Measurements from ENCODE around the gene RSPO3.

Gene RSPO3

GRCh38 chr6:127146932-127147331 lies 28.5 kb downstream of the RSPO3 start:
- Histone ChIP-seq H3K27ac (no peak overlapping the region), H3K27me3 (replicated peaks) (no peaks in the 10 kb centered on the region), H3K4me3 (ENCODE audit: low read depth, low read length) (no peak overlapping the region), H3K36me3 (replicated peaks) (no peaks in the 10 kb centered on the region)
- in situ Hi-C loops (cut with HindIII; ENCODE audit: low pct_ligation_motif_present, low sequenced_read_pairs): no loop called here
- no peak for TF ChIP-seq CTCF (IDR thresholded peaks at IDR 0.05; ENCODE audit: low read depth, low read length, missing control alignments)
- DNase-seq: peak; percentile 91

GRCh38 chr6:127147534-127147933 lies 29.1 kb downstream of the RSPO3 start:
- H3K27ac ChIP-seq: no peak overlapping the region
- H3K27me3 ChIP-seq (replicated peaks): no peaks in the 10 kb centered on the region
- DNase-seq: no peak
- in situ Hi-C loops (cut with HindIII; ENCODE audit: low pct_ligation_motif_present, low sequenced_read_pairs): no loop called here
- H3K36me3 ChIP-seq (replicated peaks): no peaks in the 10 kb centered on the region
- no peak overlapping the region for H3K4me3 ChIP-seq (ENCODE audit: low read depth, low read length)
- TF ChIP-seq CTCF (IDR thresholded peaks at IDR 0.05; ENCODE audit: low read depth, low read length, missing control alignments): no peak

DNA sequence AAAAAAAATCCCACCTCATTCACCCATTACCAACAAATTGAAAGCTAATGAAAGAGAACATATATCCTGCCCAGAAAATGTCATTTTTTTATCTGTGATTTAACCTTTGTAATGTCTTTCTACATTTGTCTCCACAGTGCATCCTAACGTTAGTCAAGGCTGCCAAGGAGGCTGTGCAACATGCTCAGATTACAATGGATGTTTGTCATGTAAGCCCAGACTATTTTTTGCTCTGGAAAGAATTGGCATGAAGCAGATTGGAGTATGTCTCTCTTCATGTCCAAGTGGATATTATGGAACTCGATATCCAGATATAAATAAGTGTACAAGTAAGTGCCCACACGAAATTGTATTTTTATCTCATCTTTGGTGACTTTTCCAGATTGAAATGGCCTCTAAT lies 30.0 kb downstream of the RSPO3 start:
- no peak for TF ChIP-seq CTCF (IDR thresholded peaks at IDR 0.05; ENCODE audit: low read depth, low read length, missing control alignments)
- H3K27ac ChIP-seq: no peak overlapping the region
- no peak overlapping the region for H3K4me3 ChIP-seq (ENCODE audit: low read depth, low read length)
- H3K27me3 ChIP-seq (replicated peaks): no peaks in the 10 kb centered on the region
- no peak for DNase-seq
- in situ Hi-C loops (cut with HindIII; ENCODE audit: low pct_ligation_motif_present, low sequenced_read_pairs): no loop called here
- no peaks in the 10 kb centered on the region for H3K36me3 ChIP-seq (replicated peaks)

- no peak for TF ChIP-seq CTCF (IDR thresholded peaks at IDR 0.05; ENCODE audit: low read depth, low read length, missing control alignments)
- no peaks in the 10 kb centered on the region for H3K27me3 ChIP-seq (replicated peaks)
- no peak overlapping the region for H3K4me3 ChIP-seq (ENCODE audit: low read depth, low read length)
- no peak for DNase-seq
- in situ Hi-C loops (cut with HindIII; ENCODE audit: low pct_ligation_motif_present, low sequenced_read_pairs): no loop called here
- H3K36me3 ChIP-seq (replicated peaks): no peaks in the 10 kb centered on the region
- no peak overlapping the region for H3K27ac ChIP-seq
These were observed 36.0 kb downstream of the RSPO3 start for GRCh38 chr6:127154509-127154908.

DNA sequence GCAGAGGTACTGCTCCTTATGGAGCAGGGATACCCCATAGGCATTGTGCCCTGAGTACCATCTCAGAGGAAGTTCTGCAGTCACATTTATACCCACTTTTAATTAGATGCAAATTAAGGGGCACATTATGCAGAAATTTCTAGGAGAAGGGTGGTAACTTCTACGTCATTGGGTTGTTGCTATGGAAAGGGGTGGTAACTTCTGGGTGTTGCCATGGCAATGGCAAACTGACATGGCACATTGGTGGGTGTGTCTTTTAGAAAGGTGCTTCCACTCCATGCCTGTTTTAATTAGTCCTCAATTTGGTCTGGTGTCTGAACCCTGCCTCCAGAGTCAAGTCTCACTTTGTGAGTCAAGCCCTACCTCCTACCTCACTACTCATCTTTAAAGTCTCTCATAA lies 42.0 kb downstream of the RSPO3 start:
- no peak for TF ChIP-seq CTCF (IDR thresholded peaks at IDR 0.05; ENCODE audit: low read depth, low read length, missing control alignments)
- Histone ChIP-seq H3K36me3 (replicated peaks) (no peaks in the 10 kb centered on the region), H3K4me3 (ENCODE audit: low read depth, low read length) (no peak overlapping the region), H3K27me3 (replicated peaks) (no peaks in the 10 kb centered on the region), H3K27ac (no peak overlapping the region)
- in situ Hi-C loops (cut with HindIII; ENCODE audit: low pct_ligation_motif_present, low sequenced_read_pairs): no loop called here
- no peak for DNase-seq

GRCh38 chr6:127162836-127163235 lies 44.4 kb downstream of the RSPO3 start:
- in situ Hi-C loops (cut with HindIII; ENCODE audit: low pct_ligation_motif_present, low sequenced_read_pairs): no loop called here
- Histone ChIP-seq H3K27me3 (replicated peaks) (no peaks in the 10 kb centered on the region), H3K27ac (no peak overlapping the region), H3K36me3 (replicated peaks) (no peaks in the 10 kb centered on the region), H3K4me3 (ENCODE audit: low read depth, low read length) (no peak overlapping the region)
- peak; percentile 43 for DNase-seq
- no peak for TF ChIP-seq CTCF (IDR thresholded peaks at IDR 0.05; ENCODE audit: low read depth, low read length, missing control alignments)
